NCI-H1694 treated with DMSO at 0.1 percent for 48 hours (cell line): ENCODE results near the gene CARS1.
"Not testable (repeated sequence)": the region's sequence is repeated elsewhere in the genome, so short reads cannot be mapped to it uniquely, and the experiment has no call there.

ENCODE experiments used
- DNase-seq: peaks from one replicate; lab custom pipeline; 2025; lab: John Stamatoyannopoulos, UW

The CARS1 gene

DNA sequence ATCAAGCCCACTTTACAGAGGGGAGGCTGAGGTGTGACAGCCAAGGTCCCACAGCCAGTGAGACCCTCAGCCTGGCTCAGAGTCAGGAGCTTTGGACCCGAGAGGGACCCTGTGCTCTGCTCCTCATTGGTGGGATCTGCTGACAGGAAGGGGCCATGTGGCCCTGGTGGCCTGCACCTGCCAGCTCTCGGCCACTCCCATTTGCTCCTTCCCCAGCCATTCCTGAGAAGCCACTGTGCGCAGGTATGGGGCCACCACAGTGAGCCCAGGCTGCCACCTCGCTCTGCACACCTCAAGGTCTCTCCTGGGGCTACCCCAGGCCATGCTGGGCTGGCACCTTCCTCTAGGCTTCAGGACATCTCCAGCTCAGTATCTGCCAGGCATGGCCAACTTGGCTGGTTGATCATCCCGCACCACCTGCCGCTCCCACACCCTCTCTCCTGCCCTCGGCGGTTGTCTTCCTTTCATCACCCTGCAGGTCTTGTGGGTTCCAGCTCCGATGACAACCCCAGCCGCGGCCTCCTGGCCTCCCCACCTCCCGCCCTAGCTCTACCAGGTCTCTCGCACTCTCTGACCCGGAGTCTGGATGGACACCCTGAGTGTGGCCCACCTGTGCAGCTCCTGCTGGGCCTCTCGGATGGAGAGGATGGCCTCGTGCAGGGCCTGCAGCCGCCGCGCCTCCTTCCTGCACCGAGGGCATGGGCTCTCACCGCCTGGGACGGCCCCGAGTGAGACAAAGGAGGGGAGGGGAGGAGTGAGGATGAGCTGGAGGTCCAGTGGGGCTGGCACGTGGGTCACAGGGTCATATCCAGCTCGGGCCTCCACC is 32.2 kb upstream of the CARS1 start:
- DNase-seq: no peak

DNA sequence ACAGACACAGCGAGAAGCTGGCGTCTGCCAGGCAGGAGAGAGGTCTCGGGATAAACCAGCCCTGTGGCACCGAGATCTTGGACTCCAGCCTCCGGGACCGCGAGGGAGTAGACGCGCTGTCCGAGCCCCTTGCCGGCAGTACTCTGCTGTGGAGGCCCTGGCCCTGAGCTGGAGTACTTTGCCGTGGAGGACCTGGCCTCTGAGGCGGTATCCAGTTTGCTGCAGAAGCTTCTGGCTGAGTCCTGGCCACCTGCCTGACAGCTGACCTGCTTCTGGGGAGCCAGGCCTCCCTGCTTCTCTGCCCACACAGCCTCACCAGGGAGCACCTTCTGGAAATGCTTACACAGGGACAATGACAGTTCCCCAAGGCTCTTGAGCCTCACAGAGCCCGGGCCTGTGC is 31.6 kb upstream of the CARS1 start:
- DNase-seq: no peak

- DNase-seq: no peak
Observed at GRCh38 chr11:3087821-3088800, 30.9 kb upstream of the CARS1 start.

DNA sequence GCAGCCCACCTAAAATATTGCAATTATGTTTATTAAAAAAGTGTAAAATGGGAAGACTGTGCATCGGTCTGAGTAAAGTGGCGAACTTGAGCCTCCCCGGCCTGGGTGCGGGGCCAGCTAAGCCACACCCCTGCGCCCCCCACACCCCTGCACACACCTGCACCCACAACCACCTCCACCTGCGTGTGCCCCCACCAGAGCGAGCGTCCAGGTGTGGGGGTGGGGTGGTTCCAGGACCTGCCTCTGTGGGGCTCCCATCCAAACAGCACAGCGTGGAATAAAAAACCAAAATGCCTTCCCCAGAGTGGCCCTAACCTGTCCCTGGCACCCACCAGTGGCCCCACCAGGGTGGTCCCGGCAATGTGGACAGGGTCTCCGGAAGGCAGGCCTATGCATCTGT is 30.1 kb upstream of the CARS1 start:
- DNase-seq: no peak

- no peak for DNase-seq
Observed at GRCh38 chr11:3086671-3087150, 29.5 kb upstream of the CARS1 start.

DNA sequence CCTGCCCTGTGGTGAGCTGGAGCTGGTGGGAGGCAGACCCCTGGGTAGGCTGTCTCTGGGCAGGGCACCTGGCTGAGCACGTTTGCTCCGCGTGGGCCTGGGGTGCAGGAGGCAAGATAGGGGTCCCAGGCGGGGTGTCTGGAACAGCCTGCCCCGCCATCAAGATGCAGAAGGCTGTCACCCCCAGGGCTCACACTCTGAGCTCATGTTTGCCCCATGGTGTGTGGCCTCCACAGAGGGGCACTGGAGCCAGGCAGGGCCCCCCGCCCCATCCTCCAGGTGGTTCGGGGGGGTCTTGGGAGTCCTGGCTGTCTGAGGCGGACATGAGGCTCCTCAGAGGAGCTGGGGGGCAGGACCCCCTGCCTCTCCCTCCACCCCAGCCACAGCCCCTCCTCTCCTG is 28.9 kb upstream of the CARS1 start:
- DNase-seq: no peak

DNA sequence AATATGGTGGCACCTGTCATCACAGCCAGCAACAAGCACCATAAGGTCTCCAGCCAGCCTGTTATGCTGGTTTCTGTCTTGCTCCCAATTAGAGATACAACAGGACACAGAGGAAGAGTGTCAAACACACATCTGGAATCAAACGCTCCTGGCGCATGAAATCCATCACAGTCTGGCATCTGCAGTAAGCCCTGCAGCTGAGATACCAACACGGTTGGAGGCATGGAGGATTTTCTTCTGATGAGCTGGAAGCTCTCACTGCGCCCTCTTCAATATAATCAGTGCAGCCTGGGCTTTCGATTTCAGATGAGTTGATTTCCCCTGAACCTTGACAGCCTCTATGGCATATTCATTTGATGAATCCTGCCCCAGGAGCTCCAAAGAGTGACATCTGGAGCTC is 27.8 kb upstream of the CARS1 start:
- DNase-seq: no peak

GRCh38 chr11:3083321-3083720 is 26.1 kb upstream of the CARS1 start:
- DNase-seq: no peak

- DNase-seq: no peak
Observed at GRCh38 chr11:3081386-3081751, 24.1 kb upstream of the CARS1 start.

GRCh38 chr11:3080733-3081385 is 23.6 kb upstream of the CARS1 start:
- no peak for DNase-seq

DNA sequence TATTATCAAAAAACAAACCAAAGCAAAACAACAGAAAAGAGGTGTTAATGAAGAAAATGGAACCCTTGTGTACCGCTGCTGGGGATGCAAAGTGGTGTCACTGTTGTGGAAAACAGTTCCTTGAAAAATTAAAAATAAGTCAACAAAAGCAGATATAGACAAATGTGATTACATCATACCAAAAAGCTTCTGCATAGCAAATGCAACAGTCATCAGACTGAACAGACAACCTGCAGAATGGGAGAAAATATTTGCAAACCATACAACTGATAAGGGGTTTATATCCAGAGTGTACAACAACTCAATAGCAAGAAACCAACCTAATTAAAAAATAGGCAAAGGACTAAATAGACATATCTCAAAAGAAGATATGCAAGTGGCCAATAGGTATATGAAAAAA is 22.9 kb upstream of the CARS1 start:
- no peak for DNase-seq

GRCh38 chr11:3077846-3078440 is 20.7 kb upstream of the CARS1 start:
- DNase-seq: no peak

DNA sequence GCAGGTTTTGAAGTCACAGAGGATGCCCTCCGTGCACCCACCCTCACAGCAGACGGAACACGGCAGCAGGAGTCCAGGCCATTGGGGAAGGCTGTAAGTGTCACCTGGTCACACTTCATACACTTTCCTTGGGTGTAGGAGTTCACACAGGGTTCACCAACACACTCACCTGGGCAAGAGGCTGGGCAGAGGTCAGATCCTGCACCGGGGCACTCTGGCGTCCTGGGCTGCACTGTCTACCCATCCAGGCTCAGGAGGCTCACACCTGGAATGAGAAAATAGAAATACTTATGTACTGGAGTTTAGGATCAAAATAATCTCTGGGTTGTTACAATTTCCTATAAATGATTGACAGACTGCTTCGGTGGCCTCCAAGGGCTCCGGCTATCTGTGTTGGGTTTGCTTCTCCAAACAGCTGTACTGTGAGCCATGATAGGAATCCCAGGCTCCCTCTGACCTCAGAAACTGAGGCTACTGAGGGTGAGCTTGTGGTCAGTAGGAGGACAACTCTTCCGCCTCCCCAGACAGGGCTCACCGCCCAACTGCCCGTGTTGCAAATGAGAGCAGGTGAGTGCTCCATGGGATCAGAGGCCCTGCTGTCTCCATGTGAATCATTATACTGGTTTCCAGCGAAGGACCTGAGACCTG is 20.1 kb upstream of the CARS1 start:
- DNase-seq: no peak

DNA sequence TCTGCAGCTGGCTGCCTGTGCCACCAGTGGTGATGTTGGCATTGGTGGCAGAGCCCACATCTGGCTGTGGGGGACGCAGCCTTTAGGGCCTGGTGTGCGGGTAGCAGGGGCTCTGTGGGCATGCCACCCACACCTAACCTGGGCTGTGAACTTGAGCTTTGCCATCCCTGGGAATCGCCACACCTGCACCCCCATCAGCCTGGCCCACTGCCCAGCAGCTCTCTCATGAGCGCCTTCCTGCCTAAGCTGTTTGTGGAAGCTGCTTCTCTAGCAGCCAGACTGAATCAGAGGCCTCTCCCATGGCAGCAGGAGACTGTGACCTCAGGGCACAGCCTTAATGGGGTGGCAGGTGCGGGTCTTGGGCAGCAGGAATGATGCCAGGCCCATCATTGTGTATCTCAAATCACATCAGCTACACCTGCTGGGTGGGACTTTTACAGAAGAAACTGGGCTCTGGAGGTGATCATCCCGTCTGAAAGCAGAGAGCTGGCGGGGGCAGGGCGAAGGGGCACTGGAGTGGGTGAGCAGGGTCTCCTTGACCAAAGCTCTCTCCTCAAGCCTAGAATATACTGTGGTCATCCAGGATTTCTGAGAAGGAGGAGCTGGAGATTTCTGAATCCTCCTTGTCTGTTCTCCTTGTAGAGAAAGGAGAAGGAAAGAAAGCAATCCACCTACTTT is 17.8 kb upstream of the CARS1 start:
- DNase-seq: no peak

DNA sequence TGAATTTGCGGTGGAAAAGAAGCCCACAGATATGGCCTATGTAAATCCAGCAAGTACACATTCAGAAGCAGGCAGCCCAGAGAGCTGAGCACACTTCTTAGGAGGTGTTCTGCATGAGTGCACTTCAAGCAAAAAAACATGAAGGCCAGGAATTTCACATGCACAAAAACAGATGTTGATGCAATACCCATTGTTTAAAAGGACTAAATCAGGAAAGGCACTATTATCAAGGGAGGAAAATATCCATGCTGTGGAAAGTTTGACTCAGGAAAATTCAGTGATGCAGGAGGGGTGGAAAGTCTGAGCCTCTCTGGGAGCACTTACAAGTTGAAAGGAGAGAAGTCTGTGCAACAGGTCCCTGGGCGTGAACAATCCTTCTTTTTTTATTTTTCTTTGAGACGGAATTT is 15.8 kb upstream of the CARS1 start:
- DNase-seq: no peak

DNA sequence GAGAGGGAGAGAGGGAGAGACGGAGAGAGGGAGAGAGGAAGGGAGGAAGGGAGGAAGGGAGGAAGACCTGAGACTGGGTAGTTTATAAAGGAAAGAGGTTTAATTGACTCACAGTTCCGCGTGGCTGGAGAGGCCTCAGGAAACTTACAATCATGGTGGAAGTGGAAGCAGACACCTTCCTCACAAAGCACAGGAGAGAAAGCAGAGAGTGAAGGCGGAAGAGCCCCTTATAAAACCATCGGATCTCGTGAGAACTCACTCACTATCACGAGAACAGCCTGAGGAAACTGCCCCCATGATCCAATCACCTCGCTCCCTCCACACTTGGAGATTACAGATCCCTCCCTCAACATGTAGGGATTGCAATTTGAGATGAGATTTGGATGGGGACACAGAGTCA is 12.2 kb upstream of the CARS1 start:
- DNase-seq: no peak

GRCh38 chr11:3066308-3066707 is 9.1 kb upstream of the CARS1 start:
- not testable (repeated sequence) for DNase-seq

GRCh38 chr11:3064709-3065108 is 7.5 kb upstream of the CARS1 start:
- DNase-seq: not testable (repeated sequence)

DNA sequence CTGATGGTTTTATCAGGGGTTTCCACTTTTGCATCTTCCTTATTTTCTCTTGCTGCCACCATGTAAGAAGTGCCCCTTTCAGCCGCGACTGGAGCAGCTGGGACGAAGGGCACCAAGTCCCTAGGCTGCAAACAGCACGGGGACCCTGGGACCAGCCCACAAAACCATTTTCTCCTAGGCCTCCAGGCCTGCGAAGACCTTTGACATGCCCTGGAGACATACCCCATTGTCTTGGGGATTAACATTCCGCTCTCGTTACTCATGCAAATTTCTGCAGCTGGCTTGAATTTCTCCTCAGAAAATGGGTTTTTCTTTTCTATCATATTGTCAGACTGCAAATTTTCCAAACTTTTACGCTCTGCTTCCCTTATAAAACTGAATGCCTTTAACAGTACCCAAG is 6.7 kb upstream of the CARS1 start:
- DNase-seq: not testable (repeated sequence)

DNA sequence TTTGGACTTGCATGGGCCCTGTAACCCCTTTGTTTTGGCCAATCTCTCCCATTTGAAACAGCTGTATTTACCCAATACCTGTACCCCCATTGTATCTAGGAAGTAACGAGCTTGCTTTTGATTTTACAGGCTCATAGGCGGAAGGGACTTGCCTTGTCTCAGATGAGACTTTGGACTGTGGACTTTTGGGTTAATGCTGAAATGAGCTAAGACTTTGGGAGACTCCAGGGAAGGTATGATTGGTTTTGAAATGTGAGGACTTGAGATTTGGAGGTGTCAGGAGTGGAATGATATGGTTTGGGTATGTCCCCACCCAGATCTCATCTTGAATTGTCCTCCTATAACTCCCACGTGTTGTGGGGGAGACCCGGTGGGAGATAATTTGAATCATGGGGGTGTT is 6.2 kb upstream of the CARS1 start:
- DNase-seq: not testable (repeated sequence)
